Central memory CD4-positive, alpha-beta T cell (primary cell): ENCODE results near the gene C1QTNF7.

Source experiments
- DNase-seq: peaks from one replicate; pipeline ENCODE4 v3.0.0; 2022

Gene C1QTNF7

GRCh38 chr4:15458616-15459015 is 30.8 kb downstream of the C1QTNF7 start:
- DNase-seq, result no peak

GRCh38 chr4:15459706-15460105 is 31.9 kb downstream of the C1QTNF7 start:
- no peak for DNase-seq

GRCh38 chr4:15466596-15466995 is 38.8 kb downstream of the C1QTNF7 start:
- DNase-seq, result no peak

GRCh38 chr4:15469402-15470127 is 41.7 kb downstream of the C1QTNF7 start, which contains the start of gene CC2D2A:
TSS of gene CC2D2A (plus strand) at chr4:15469882. CDS start at chr4:15475933, 6,051 bp downstream.
- peak; percentile 7 for DNase-seq

GRCh38 chr4:15470128-15470475 is 42.3 kb downstream of the C1QTNF7 start:
- DNase-seq, result no peak

GRCh38 chr4:15476396-15476795 is 48.6 kb downstream of the C1QTNF7 start:
- DNase-seq, result no peak

- no peak for DNase-seq
These were observed 50.9 kb downstream of the C1QTNF7 start for GRCh38 chr4:15478724-15479088.

- no peak for DNase-seq
These were observed 51.5 kb downstream of the C1QTNF7 start for GRCh38 chr4:15479089-15479912.

- DNase-seq, result no peak
These were observed 52.0 kb downstream of the C1QTNF7 start for GRCh38 chr4:15479913-15480185.

GRCh38 chr4:15481961-15482745 is 54.3 kb downstream of the C1QTNF7 start:
- DNase-seq, result no peak

GRCh38 chr4:15482842-15483241 is 55.0 kb downstream of the C1QTNF7 start:
- DNase-seq, result no peak

GRCh38 chr4:15488136-15488535 is 60.3 kb downstream of the C1QTNF7 start:
- no peak for DNase-seq

GRCh38 chr4:15488658-15489470 is 61.0 kb downstream of the C1QTNF7 start:
- no peak for DNase-seq

GRCh38 chr4:15489551-15489950 is 61.7 kb downstream of the C1QTNF7 start:
- DNase-seq, result no peak

- DNase-seq, result no peak
These were observed 65.6 kb downstream of the C1QTNF7 start for GRCh38 chr4:15493411-15493810.

GRCh38 chr4:15495621-15496020 is 67.8 kb downstream of the C1QTNF7 start:
- no peak for DNase-seq
